GM12891 (cell line): ENCODE measurements around the gene RABEP2.

ENCODE experiments used
- POLR2A ChIP-seq: IDR thresholded peaks from 2 replicates; pipeline ENCODE4 v1.6.1; 2011; ENCODE audit warnings: low read depth, low read length, control low read depth
- POLR2AphosphoS5 ChIP-seq: IDR thresholded peaks from 2 replicates; pipeline ENCODE4 v1.6.1; 2011; ENCODE audit warnings: low read depth, low read length, control low read depth

- TF ChIP-seq POLR2AphosphoS5: no peak
- no peak for TF ChIP-seq POLR2A
Observed at GRCh38 chr16:28933171-28933570, 8.1 kb upstream of the RABEP2 start.
